Eye (tissue), 1 donor: Measurements from ENCODE around the gene RALB.
"Not testable (repeated sequence)": the region's sequence is repeated elsewhere in the genome, so short reads cannot be mapped to it uniquely, and the experiment has no call there.

Source experiments
- DNase-seq: peaks from one replicate; pipeline ENCODE4 v3.0.0-alpha.2; 2015

The RALB gene

GRCh38 chr2:120299561-120299960, 46.9 kb downstream of the RALB start:
- DNase-seq: no peak

- DNase-seq: no peak
Observed at GRCh38 chr2:120300385-120300784, 47.7 kb downstream of the RALB start.

- no peak for DNase-seq
Observed at GRCh38 chr2:120301284-120301683, 48.6 kb downstream of the RALB start.

- DNase-seq: no peak
Observed at GRCh38 chr2:120302301-120302700, 49.6 kb downstream of the RALB start.

GRCh38 chr2:120303177-120303576, 50.5 kb downstream of the RALB start:
- DNase-seq: no peak

GRCh38 chr2:120305296-120305695, 52.6 kb downstream of the RALB start:
- peak; percentile 67 for DNase-seq

- DNase-seq: no peak
Observed at GRCh38 chr2:120305937-120306490, 53.4 kb downstream of the RALB start.

- DNase-seq: no peak
Observed at GRCh38 chr2:120307482-120307881, 54.8 kb downstream of the RALB start.

GRCh38 chr2:120308038-120308910, 55.6 kb downstream of the RALB start:
- DNase-seq: no peak

GRCh38 chr2:120310136-120310535, 57.5 kb downstream of the RALB start:
- no peak for DNase-seq

GRCh38 chr2:120310841-120311240, 58.2 kb downstream of the RALB start:
- DNase-seq: not testable (repeated sequence)

- no peak for DNase-seq
Observed at GRCh38 chr2:120312076-120312475, 59.4 kb downstream of the RALB start.

- peak; percentile 92 for DNase-seq
Observed at GRCh38 chr2:120312860-120313694, 60.4 kb downstream of the RALB start.

GRCh38 chr2:120313695-120314615, 61.3 kb downstream of the RALB start:
- no peak for DNase-seq

- DNase-seq: no peak
Observed at GRCh38 chr2:120314690-120315366, 62.2 kb downstream of the RALB start.

GRCh38 chr2:120315367-120316033, 62.8 kb downstream of the RALB start:
- DNase-seq: no peak

- no peak for DNase-seq
Observed at GRCh38 chr2:120316071-120316470, 63.4 kb downstream of the RALB start.

GRCh38 chr2:120316528-120317179, 64.0 kb downstream of the RALB start:
- DNase-seq: no peak

GRCh38 chr2:120317180-120317533, 64.5 kb downstream of the RALB start:
- no peak for DNase-seq

GRCh38 chr2:120317916-120318315, 65.3 kb downstream of the RALB start:
- DNase-seq: no peak

GRCh38 chr2:120318626-120319025, 66.0 kb downstream of the RALB start:
- DNase-seq: peak; percentile 54
